Prostate gland (tissue), 2 donors: ENCODE results near the gene TMEM141. TPM values are rescaled to one million over a fixed set of nuclear protein-coding genes. Genes with fewer than 3 reads are reported as not detected.

Experiments used
- DNase-seq: peaks from one replicate; pipeline ENCODE4 v3.0.0-alpha.2; 2019; ENCODE audit warnings: low spot score
- H3K27ac ChIP-seq, 2 donors: fragments of 200-600 bp; sonication (generic); 2 replicates each; pipeline ENCODE4 v1.5.1; 2017 to 2019
- H3K27me3 ChIP-seq: fragments of 200-600 bp; sonication (generic); replicated peaks from 2 replicates; pipeline ENCODE4 v1.5.1; 2019; ENCODE audit not compliant: insufficient read depth
- H3K36me3 ChIP-seq, 2 donors: fragments of 200-600 bp; sonication (generic); 1 replicate in 1 of 2; 2 replicates in 1 of 2; pipeline versions ENCODE4 v1.5.1 to v1.8.1; 2017 to 2019
- H3K4me1 ChIP-seq: fragments of 200-600 bp; sonication (generic); replicated peaks from 2 replicates; pipeline ENCODE4 v1.5.1; 2019
- H3K4me3 ChIP-seq, 2 donors: fragments of 200-600 bp; sonication (generic); 2 replicates each; pipeline ENCODE4 v1.5.1; 2017 to 2019
- H3K9me3 ChIP-seq: fragments of 200-600 bp; sonication (generic); 2 replicates; pipeline ENCODE4 v1.5.1; 2017
- POLR2A ChIP-seq: fragments of 450-650 bp; IDR thresholded peaks from one replicate; pipeline ENCODE4 v1.6.1; 2016; ENCODE audit warnings: antibody characterized with exemption, mild to moderate bottlenecking
- POLR2AphosphoS5 ChIP-seq: sonication (generic); formaldehyde crosslinking; IDR thresholded peaks from one replicate; pipeline ENCODE4 v1.6.1; 2017; ENCODE audit warnings: antibody characterized with exemption
- WGBS: methylation state at CpG from one replicate; pipeline ENCODE4 v1.1.5; 2018; 5-methylcytosine and 5-hydroxymethylcytosine counted together
- intact Hi-C: fragments of 100-400 bp; cut with DNase I; formaldehyde crosslinking; loops from one replicate; pipeline ENCODE4 v1.14.2; 2022
- total RNA-seq, 2 donors: library from RNA; depleted of rRNA; stranded (reverse); fragments of >200 nt; gene quantifications; one replicate each; pipeline ENCODE4 v1.1.0, GENCODE V29; 2016
- TF ChIP-seq, protein P1 (sequence below), 4 experiments: fragments of 200-600 bp in 2 of 4; fragments of 450-650 bp in 2 of 4; sonication (generic) in 2 of 4; IDR thresholded peaks; 1 replicate in 3 of 4; 2 replicates in 1 of 4; pipeline ENCODE4 v1.5.1; 2016 to 2019; ENCODE audit warnings: antibody characterized with exemption in 4 of 4, mild to moderate bottlenecking in 2 of 4, moderate library complexity in 2 of 4

The TMEM141 gene
- total RNA-seq, 2 donors from 2014 or later, result 181 to 335 TPM

DNA sequence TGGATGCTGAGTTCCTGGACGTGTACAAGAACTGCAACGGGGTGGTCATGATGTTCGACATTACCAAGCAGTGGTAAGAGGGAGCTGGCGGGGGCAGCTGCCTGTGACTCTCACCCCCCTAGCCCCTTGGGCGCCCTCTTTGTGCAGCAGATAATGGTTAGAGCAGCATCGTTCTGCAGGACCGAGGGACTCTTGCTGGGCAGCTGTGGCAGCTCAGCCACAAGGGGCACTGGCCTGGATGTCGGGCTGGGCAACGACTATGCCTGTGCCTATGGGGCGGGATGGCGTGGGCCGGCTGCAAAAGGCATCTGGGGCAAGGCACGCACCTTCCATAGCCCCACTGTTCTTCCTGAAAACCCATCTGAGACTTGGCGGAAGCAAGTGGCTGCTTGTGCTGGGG is 38.3 kb downstream of the TMEM141 start:
- Histone ChIP-seq H3K27me3 (no peaks in the 10 kb centered on the region), H3K9me3 (no peaks in the 10 kb centered on the region), H3K4me3 (no peak overlapping the region), H3K36me3 (peaks cover 0 to 14% of the 10 kb centered on the region in 2 donors), H3K27ac (no peak overlapping the region), H3K4me1 (no peaks in the 10 kb centered on the region)
- no peak for DNase-seq
- 90% methylated on average over 14 of the region's 14 CpGs for WGBS
- intact Hi-C loops, result no loop called here
- TF ChIP-seq POLR2A (no peak), POLR2AphosphoS5 (no peak)
- TF ChIP-seq, protein P1, sequence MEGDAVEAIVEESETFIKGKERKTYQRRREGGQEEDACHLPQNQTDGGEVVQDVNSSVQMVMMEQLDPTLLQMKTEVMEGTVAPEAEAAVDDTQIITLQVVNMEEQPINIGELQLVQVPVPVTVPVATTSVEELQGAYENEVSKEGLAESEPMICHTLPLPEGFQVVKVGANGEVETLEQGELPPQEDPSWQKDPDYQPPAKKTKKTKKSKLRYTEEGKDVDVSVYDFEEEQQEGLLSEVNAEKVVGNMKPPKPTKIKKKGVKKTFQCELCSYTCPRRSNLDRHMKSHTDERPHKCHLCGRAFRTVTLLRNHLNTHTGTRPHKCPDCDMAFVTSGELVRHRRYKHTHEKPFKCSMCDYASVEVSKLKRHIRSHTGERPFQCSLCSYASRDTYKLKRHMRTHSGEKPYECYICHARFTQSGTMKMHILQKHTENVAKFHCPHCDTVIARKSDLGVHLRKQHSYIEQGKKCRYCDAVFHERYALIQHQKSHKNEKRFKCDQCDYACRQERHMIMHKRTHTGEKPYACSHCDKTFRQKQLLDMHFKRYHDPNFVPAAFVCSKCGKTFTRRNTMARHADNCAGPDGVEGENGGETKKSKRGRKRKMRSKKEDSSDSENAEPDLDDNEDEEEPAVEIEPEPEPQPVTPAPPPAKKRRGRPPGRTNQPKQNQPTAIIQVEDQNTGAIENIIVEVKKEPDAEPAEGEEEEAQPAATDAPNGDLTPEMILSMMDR (IDR thresholded peaks at IDR 0.05), result no peak

DNA sequence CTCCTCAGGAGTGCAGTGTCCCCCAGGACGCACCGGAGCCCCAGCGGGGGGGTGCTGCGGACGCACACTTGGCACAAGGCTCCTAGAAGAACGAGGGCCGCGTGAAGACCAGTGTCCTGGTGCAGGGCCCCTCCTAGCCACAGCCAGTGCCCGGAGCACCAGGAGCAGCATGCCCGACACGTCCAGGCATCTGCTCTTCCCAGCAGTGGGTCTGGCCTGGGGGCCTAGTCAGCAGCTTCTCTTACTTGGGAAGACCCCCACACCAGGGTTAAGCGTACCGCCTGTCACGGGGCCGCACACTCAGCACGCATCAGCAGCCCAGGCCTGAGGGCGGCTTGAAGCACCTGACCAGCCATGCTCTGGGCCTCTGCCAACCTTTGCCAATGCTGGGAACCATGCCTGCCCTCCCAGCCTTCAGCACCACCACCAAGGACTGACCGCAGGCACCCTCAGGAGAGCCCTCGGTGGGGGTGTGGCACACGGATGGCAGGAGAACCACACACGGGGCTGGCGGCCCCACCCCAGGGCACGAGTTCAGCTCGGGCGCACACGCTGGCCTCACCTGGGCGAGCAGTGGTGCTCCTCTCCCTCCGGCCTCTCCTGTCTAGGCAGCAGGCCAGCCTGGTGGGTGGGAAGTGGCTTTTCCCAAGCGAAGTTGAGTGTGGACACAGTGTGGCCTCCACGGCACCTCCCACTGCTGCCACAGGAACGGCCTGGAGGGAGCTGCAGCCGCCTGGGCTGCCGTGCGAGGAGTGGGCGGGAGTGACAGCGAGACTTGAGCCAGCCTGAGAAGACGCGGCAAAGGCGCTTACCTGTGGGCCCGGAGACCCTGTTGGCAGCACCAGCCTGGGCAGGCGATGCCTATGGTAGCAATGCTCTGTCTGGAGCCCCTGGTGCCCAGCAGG is 39.1 kb downstream of the TMEM141 start:
- intact Hi-C loops, result no loop called here
- Histone ChIP-seq H3K27ac (no peak overlapping the region), H3K4me1 (no peaks in the 10 kb centered on the region), H3K9me3 (no peaks in the 10 kb centered on the region), H3K4me3 (no peak overlapping the region), H3K36me3 (peaks cover 0 to 14% of the 10 kb centered on the region in 2 donors), H3K27me3 (no peaks in the 10 kb centered on the region)
- 90% methylated on average over 38 of the region's 41 CpGs for WGBS
- TF ChIP-seq POLR2AphosphoS5 (no peak), POLR2A (no peak)
- TF ChIP-seq, protein P1 (IDR thresholded peaks at IDR 0.05), result no peak
- no peak for DNase-seq

DNA sequence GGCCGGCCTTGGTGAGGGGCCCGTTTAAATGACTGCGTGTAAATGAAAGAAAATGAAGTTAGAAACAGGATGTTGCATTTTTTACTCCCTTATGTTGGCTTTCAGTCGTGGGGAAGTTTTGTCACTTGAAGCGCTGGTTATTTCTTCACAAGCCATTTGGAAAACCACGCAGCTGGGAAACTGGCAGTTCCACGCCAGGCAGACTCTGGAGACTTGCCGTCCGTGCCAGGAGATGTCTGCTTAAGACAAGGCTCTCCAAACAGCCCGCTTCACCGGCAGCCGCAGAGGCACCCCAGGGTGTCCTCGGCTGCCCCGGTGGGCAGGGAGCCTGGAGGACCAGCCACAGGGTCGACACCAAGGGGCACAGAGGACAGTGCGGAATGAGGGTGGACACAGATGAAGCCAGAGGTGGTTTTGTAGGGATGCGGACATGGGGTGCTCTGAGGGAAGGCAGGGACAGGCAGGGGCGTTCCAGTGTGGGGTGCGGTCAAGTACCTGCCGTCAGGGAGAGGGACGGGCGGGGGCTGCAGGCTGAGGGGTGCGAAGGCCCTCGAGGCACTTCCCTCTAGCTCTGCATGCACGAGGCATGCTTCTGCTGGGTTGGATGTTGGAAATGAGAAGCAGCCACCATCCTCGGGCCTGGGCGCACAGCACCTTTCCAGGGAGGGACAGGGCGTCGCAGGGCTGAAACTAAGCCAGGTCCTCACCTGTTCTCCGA is 40.0 kb downstream of the TMEM141 start:
- intact Hi-C loops, result no loop called here
- H3K27ac ChIP-seq, result no peak overlapping the region

DNA sequence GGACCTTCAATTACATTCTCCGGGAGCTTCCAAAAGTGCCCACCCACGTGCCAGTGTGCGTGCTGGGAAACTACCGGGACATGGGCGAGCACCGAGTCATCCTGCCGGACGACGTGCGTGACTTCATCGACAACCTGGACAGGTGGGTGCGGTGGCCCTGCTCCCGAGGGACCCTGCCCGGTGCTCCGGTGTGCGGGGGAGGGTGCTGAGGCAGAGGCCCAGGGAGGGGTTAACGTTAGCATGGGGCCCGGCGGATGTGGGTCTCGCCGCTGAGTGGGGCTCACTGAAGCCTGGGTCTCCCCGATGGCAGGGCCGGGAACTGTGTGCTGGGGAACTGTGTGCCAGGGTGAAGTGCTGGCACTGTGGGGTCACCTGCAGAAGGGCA is 40.6 kb downstream of the TMEM141 start:
- H3K36me3 ChIP-seq, result peaks cover 0 to 14% of the 10 kb centered on the region in 2 donors
- H3K27me3 ChIP-seq, result no peaks in the 10 kb centered on the region
- no peaks in the 10 kb centered on the region for H3K9me3 ChIP-seq
- no peak overlapping the region for H3K27ac ChIP-seq
- no peak overlapping the region for H3K4me3 ChIP-seq
- WGBS, result 89% methylated on average over 23 of the region's 23 CpGs
- TF ChIP-seq POLR2A (no peak), POLR2AphosphoS5 (no peak)
- TF ChIP-seq, protein P1 (IDR thresholded peaks at IDR 0.05), result no peak
- no peak for DNase-seq
- intact Hi-C loops, result no loop called here
- H3K4me1 ChIP-seq, result no peaks in the 10 kb centered on the region

More for the DNA sequence above, 40.0 kb downstream of the TMEM141 start:
- TF ChIP-seq POLR2AphosphoS5, result no peak
- no peak for TF ChIP-seq POLR2A
- TF ChIP-seq, protein P1 (IDR thresholded peaks at IDR 0.05), result no peak
- H3K4me1 ChIP-seq, result no peaks in the 10 kb centered on the region
- DNase-seq, result no peak
- H3K9me3 ChIP-seq, result no peaks in the 10 kb centered on the region
- WGBS, result 91% methylated on average over 30 of the region's 30 CpGs
- no peaks in the 10 kb centered on the region for H3K27me3 ChIP-seq
- peaks cover 0 to 14% of the 10 kb centered on the region in 2 donors for H3K36me3 ChIP-seq
- H3K4me3 ChIP-seq, result no peak overlapping the region
